ENCODE data around the gene ZNF526.

ZNF526 gene

DNA sequence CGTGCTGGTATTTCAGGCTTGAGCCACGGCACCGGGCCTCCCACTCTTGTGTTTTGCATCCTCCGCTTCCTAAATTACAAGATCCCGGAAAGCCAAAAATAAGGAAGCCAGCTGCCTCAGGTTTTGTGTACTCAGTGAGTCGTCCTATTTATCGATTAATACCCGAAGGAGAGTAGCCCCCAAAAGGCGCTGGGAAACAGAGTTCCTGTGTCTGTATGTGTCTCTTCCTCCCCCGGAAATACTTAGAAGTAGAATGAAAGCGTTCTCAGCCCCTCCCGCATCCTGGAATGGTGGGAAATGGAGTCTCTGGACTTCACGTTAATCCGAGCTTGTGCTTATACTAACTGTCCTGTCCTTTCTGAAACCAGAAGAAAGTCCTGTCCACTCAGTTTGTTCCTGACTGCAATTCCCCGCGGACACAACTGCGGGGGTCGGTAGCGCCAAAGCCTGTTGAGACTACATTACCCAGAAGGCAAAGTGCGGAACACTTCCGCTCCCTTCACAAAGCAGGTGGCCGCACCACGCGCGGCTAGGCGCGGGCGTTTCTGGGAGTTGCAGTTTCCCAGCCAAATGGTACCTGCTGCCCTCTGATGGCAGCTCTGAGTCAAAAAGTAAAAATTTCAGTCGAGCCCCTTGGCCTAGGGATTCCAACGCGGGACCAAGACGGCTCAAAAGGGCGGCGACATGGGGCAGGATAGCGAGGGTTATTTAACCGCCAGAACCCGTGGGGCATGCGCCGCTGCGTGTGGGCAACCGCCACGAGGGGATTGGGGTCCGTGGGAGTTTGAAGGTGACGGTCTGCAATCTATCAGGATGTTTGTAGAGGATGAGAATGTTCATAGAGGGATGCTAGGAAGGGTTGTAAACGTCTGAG lies 24.5 kb downstream of the ZNF526 start (continued):
- TF ChIP-seq, protein P1, sequence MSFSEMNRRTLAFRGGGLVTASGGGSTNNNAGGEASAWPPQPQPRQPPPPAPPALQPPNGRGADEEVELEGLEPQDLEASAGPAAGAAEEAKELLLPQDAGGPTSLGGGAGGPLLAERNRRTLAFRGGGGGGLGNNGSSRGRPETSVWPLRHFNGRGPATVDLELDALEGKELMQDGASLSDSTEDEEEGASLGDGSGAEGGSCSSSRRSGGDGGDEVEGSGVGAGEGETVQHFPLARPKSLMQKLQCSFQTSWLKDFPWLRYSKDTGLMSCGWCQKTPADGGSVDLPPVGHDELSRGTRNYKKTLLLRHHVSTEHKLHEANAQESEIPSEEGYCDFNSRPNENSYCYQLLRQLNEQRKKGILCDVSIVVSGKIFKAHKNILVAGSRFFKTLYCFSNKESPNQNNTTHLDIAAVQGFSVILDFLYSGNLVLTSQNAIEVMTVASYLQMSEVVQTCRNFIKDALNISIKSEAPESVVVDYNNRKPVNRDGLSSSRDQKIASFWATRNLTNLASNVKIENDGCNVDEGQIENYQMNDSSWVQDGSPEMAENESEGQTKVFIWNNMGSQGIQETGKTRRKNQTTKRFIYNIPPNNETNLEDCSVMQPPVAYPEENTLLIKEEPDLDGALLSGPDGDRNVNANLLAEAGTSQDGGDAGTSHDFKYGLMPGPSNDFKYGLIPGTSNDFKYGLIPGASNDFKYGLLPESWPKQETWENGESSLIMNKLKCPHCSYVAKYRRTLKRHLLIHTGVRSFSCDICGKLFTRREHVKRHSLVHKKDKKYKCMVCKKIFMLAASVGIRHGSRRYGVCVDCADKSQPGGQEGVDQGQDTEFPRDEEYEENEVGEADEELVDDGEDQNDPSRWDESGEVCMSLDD (tag by site-specific recombination; IDR thresholded peaks at IDR 0.05): no peak
- TF ChIP-seq ZNF404 (tag by site-specific recombination; IDR thresholded peaks at IDR 0.05): no peak
- TF ChIP-seq ZNF791 (tag by site-specific recombination; IDR thresholded peaks at IDR 0.05): no peak
- TF ChIP-seq YY1 (tag by site-specific recombination; IDR thresholded peaks at IDR 0.05): 0 out of 2 replicates have a peak, but pooled peaks have one; percentile 48
- TF ChIP-seq ZSCAN23 (tag by site-specific recombination; IDR thresholded peaks at IDR 0.05): no peak
- 0 out of 2 replicates have a peak, but pooled peaks have one; percentile 7 for TF ChIP-seq KLF9 (tag by site-specific recombination; IDR thresholded peaks at IDR 0.05; ENCODE audit: low read depth)
- no peak for TF ChIP-seq ZNF776 (tag by site-specific recombination; IDR thresholded peaks at IDR 0.05; ENCODE audit: borderline replicate concordance)
- no peak for TF ChIP-seq ZNF501 (tag by site-specific recombination; IDR thresholded peaks at IDR 0.05)
- TF ChIP-seq ZNF549 (tag by site-specific recombination; IDR thresholded peaks at IDR 0.05): no peak
- TF ChIP-seq GLI2 (tag by site-specific recombination; IDR thresholded peaks at IDR 0.05; ENCODE audit: borderline replicate concordance, low read depth): no peak
- TF ChIP-seq, protein P2, sequence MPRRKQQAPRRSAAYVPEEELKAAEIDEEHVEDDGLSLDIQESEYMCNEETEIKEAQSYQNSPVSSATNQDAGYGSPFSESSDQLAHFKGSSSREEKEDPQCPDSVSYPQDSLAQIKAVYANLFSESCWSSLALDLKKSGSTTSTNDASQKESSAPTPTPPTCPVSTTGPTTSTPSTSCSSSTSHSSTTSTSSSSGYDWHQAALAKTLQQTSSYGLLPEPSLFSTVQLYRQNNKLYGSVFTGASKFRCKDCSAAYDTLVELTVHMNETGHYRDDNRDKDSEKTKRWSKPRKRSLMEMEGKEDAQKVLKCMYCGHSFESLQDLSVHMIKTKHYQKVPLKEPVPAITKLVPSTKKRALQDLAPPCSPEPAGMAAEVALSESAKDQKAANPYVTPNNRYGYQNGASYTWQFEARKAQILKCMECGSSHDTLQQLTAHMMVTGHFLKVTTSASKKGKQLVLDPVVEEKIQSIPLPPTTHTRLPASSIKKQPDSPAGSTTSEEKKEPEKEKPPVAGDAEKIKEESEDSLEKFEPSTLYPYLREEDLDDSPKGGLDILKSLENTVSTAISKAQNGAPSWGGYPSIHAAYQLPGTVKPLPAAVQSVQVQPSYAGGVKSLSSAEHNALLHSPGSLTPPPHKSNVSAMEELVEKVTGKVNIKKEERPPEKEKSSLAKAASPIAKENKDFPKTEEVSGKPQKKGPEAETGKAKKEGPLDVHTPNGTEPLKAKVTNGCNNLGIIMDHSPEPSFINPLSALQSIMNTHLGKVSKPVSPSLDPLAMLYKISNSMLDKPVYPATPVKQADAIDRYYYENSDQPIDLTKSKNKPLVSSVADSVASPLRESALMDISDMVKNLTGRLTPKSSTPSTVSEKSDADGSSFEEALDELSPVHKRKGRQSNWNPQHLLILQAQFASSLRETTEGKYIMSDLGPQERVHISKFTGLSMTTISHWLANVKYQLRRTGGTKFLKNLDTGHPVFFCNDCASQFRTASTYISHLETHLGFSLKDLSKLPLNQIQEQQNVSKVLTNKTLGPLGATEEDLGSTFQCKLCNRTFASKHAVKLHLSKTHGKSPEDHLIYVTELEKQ (tag by site-specific recombination; IDR thresholded peaks at IDR 0.05; ENCODE audit: borderline replicate concordance): no peak
- TF ChIP-seq ZNF571 (tag by site-specific recombination; IDR thresholded peaks at IDR 0.05): no peak
- TF ChIP-seq ZNF155 (tag by site-specific recombination; IDR thresholded peaks at IDR 0.05): no peak
- no peak for TF ChIP-seq ZNF350 (tag by site-specific recombination; IDR thresholded peaks at IDR 0.05)
- TF ChIP-seq ZNF138 (tag by site-specific recombination; IDR thresholded peaks at IDR 0.05; ENCODE audit: borderline replicate concordance): no peak
- TF ChIP-seq, protein P3, sequence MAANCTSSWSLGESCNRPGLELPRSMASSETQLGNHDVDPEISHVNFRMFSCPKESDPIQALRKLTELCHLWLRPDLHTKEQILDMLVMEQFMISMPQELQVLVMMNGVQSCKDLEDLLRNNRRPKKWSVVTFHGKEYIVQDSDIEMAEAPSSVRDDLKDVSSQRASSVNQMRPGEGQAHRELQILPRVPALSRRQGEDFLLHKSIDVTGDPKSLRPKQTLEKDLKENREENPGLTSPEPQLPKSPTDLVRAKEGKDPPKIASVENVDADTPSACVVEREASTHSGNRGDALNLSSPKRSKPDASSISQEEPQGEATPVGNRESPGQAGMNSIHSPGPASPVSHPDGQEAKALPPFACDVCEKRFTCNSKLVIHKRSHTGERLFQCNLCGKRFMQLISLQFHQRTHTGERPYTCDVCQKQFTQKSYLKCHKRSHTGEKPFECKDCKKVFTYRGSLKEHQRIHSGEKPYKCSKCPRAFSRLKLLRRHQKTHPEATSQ (tag by site-specific recombination; IDR thresholded peaks at IDR 0.05): no peak
- TF ChIP-seq, protein P4, sequence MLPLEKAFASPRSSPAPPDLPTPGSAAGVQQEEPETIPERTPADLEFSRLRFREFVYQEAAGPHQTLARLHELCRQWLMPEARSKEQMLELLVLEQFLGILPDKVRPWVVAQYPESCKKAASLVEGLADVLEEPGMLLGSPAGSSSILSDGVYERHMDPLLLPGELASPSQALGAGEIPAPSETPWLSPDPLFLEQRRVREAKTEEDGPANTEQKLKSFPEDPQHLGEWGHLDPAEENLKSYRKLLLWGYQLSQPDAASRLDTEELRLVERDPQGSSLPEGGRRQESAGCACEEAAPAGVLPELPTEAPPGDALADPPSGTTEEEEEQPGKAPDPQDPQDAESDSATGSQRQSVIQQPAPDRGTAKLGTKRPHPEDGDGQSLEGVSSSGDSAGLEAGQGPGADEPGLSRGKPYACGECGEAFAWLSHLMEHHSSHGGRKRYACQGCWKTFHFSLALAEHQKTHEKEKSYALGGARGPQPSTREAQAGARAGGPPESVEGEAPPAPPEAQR (tag by site-specific recombination; IDR thresholded peaks at IDR 0.05): no peak
- peak; percentile 87 for TF ChIP-seq KLF8 (tag by site-specific recombination; IDR thresholded peaks at IDR 0.05)
- TF ChIP-seq ZBTB17 (tag by site-specific recombination; IDR thresholded peaks at IDR 0.05): peak; percentile 94
- no peak for TF ChIP-seq ZNF548 (tag by site-specific recombination; IDR thresholded peaks at IDR 0.05)
- peak; percentile 48; the same call in 1 of the 2 replicates for TF ChIP-seq ZNF2 (tag by site-specific recombination; IDR thresholded peaks at IDR 0.05)
- TF ChIP-seq, protein P5, sequence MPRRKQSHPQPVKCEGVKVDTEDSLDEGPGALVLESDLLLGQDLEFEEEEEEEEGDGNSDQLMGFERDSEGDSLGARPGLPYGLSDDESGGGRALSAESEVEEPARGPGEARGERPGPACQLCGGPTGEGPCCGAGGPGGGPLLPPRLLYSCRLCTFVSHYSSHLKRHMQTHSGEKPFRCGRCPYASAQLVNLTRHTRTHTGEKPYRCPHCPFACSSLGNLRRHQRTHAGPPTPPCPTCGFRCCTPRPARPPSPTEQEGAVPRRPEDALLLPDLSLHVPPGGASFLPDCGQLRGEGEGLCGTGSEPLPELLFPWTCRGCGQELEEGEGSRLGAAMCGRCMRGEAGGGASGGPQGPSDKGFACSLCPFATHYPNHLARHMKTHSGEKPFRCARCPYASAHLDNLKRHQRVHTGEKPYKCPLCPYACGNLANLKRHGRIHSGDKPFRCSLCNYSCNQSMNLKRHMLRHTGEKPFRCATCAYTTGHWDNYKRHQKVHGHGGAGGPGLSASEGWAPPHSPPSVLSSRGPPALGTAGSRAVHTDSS (tag by site-specific recombination; IDR thresholded peaks at IDR 0.05): no peak
- TF ChIP-seq ZNF596 (tag by site-specific recombination; IDR thresholded peaks at IDR 0.05): no peak
- TF ChIP-seq SCRT2 (tag by site-specific recombination; IDR thresholded peaks at IDR 0.05): peak; percentile 95
- no peak for TF ChIP-seq ZBTB7A (tag by site-specific recombination; IDR thresholded peaks at IDR 0.05; ENCODE audit: low read depth)
- no peak for TF ChIP-seq ZNF768 (tag by site-specific recombination; IDR thresholded peaks at IDR 0.05)

Measured in HEK293 (cell line).